ENCODE data around the gene SERPINE3. TPM values are rescaled to one million over a fixed set of nuclear protein-coding genes. Genes with fewer than 3 reads are reported as not detected.

SERPINE3 gene
- total RNA-seq, 4 donors from 2014 or later: 0.20 to 0.87 TPM; not detected in 2

DNA sequence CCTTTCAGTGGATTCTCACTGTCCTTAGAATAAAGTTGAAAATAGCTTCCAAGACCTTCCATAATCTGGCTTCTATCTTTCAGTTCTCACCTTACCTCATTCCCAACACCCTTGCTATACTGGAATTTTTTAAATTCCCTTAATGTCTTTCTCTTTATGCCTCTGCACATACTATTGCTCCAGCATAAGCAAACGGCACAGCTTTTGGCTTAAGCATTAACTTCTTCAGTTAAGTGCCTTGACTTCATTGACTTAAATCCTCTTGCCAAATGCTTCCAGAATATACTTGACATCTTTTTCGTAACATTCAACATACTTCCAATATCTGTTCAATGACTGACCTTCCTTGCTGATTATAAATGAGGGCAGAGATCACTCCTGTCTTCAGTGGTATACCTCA, 34.0 kb downstream of the SERPINE3 start:
- Histone ChIP-seq H3K27ac (no peak overlapping the region), H3K9me3 (no peaks in the 10 kb centered on the region), H3K4me3 (no peak overlapping the region), H3K27me3 (no peaks in the 10 kb centered on the region), H3K4me1 (no peaks in the 10 kb centered on the region), H3K36me3 (peaks cover 0 to 86% (median 0%) of the 10 kb centered on the region in 3 donors)
- WGBS, 2 donors: 94 to 95% methylated on average over 2 of the region's 2 CpGs
- TF ChIP-seq CTCF (IDR thresholded peaks at IDR 0.05): no peak
- no peak for TF ChIP-seq EP300 (IDR thresholded peaks at IDR 0.05)
- no peak for TF ChIP-seq POLR2A (IDR thresholded peaks at IDR 0.05)
- DNase-seq (ENCODE audit: low spot score in 2 of 2): no peak

GRCh38 chr13:51380269-51380668, 40.8 kb downstream of the SERPINE3 start:
- Histone ChIP-seq H3K4me1 (no peaks in the 10 kb centered on the region), H3K27ac (no peak overlapping the region), H3K27me3 (no peaks in the 10 kb centered on the region), H3K4me3 (no peak overlapping the region), H3K9me3 (no peaks in the 10 kb centered on the region), H3K36me3 (peaks cover 0 to 58% (median 0%) of the 10 kb centered on the region in 3 donors)
- TF ChIP-seq CTCF (IDR thresholded peaks at IDR 0.05): no peak
- TF ChIP-seq EP300 (IDR thresholded peaks at IDR 0.05): no peak
- no peak for TF ChIP-seq POLR2A (IDR thresholded peaks at IDR 0.05)
- 80 to 86% methylated on average over 4 of the region's 4 CpGs for WGBS, 2 donors
- no peak for DNase-seq (ENCODE audit: low spot score in 2 of 2)

- H3K9me3 ChIP-seq: no peaks in the 10 kb centered on the region
- no peak for DNase-seq (ENCODE audit: low spot score in 2 of 2)
- H3K4me1 ChIP-seq: no peaks in the 10 kb centered on the region
- no peaks in the 10 kb centered on the region for H3K27me3 ChIP-seq
- TF ChIP-seq CTCF (IDR thresholded peaks at IDR 0.05): no peak
- TF ChIP-seq EP300 (IDR thresholded peaks at IDR 0.05): no peak
- no peak for TF ChIP-seq POLR2A (IDR thresholded peaks at IDR 0.05)
- no peak overlapping the region for H3K4me3 ChIP-seq
- peaks cover 0 to 21% (median 0%) of the 10 kb centered on the region in 3 donors for H3K36me3 ChIP-seq
- H3K27ac ChIP-seq: no peak overlapping the region
- WGBS, 2 donors: 92 to 98% methylated on average over 2 of the region's 2 CpGs
Measured at GRCh38 chr13:51385114-51385513, 45.6 kb downstream of the SERPINE3 start.

DNA sequence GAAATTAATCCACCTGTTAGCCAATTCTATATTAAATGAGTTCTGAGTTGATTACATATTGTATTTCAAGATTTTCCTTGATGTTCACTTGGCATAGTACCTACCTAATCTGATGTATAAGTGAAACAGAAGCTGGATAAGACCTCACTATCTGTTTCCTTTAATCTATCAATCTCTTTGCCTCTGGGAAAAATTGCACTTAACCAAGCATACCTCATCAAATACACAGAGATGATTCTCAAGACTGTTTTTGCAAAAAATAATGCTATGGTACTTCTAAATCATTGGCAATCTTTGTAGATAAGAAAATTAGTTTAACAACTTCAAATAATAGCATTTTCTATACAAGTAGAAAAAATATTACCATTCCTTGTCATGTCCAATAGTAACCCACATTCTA, 55.2 kb downstream of the SERPINE3 start:
- H3K9me3 ChIP-seq: no peaks in the 10 kb centered on the region
- no peak for DNase-seq (ENCODE audit: low spot score in 2 of 2)
- peaks cover 0 to 4% (median 0%) of the 10 kb centered on the region in 3 donors for H3K36me3 ChIP-seq
- H3K27ac ChIP-seq: no peak overlapping the region
- H3K27me3 ChIP-seq: no peaks in the 10 kb centered on the region
- H3K4me1 ChIP-seq: peaks cover 0 to 25% (median 8%) of the 10 kb centered on the region in 4 donors
- H3K4me3 ChIP-seq: no peak overlapping the region
- TF ChIP-seq POLR2A (IDR thresholded peaks at IDR 0.05) (no peak), CTCF (IDR thresholded peaks at IDR 0.05) (no peak), EP300 (IDR thresholded peaks at IDR 0.05) (no peak)

DNA sequence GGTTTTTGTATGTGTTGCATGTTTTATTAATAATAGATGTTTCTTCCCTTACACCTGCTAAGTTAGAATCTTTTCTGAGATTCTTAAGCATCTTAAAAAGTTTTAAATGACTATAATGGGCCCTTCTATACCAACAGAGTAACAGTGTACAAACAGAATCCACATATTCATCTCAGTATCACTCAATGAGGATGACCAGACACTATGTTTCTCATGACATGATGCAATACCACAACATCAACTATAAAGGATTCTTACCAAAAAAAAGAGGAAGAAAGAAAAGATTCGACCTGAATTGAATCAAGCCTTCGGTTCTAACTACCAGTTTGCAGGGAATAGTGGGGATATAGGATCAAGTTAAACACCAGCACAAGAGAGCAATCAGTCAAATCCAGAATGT, 56.9 kb downstream of the SERPINE3 start:
- Histone ChIP-seq H3K4me3 (no peak overlapping the region), H3K36me3 (peaks cover 0 to 9% (median 0%) of the 10 kb centered on the region in 3 donors), H3K4me1 (peaks cover 0 to 28% (median 8%) of the 10 kb centered on the region in 4 donors), H3K27ac (peak overlapping the region in 2 of 4 donors; percentile 12 to 45), H3K27me3 (no peaks in the 10 kb centered on the region), H3K9me3 (no peaks in the 10 kb centered on the region)
- no peak for TF ChIP-seq CTCF (IDR thresholded peaks at IDR 0.05)
- no peak for TF ChIP-seq EP300 (IDR thresholded peaks at IDR 0.05)
- TF ChIP-seq POLR2A (IDR thresholded peaks at IDR 0.05): no peak
- WGBS, 2 donors: 78 to 85% methylated on average over 2 of the region's 2 CpGs
- DNase-seq (ENCODE audit: low spot score in 2 of 2): no peak
